Stomach (tissue), 4 donors: ENCODE measurements around the gene ACIN1.

Source experiments
- EP300 ChIP-seq: sonication (generic); formaldehyde crosslinking; IDR thresholded peaks from one replicate; pipeline ENCODE4 v1.6.1; 2017; ENCODE audit warnings: antibody characterized with exemption
- POLR2A ChIP-seq, 4 donors: fragments of 450-650 bp; IDR thresholded peaks; one replicate each; pipeline ENCODE4 v1.6.1; 2016; ENCODE audit warnings: antibody characterized with exemption in 4 of 4, control low read depth in 2 of 4, mild to moderate bottlenecking in 1 of 4, moderate library complexity in 1 of 4
- POLR2AphosphoS5 ChIP-seq, 3 donors: sonication (generic); formaldehyde crosslinking; IDR thresholded peaks; one replicate each; pipeline ENCODE4 v1.6.1; 2016; ENCODE audit warnings: antibody characterized with exemption in 3 of 3
- TF ChIP-seq, protein P1 (sequence below), 7 experiments: fragments of 450-650 bp in 4 of 7; fragments of 200-600 bp in 3 of 7; sonication (generic) in 3 of 7; IDR thresholded peaks; one replicate each; pipeline ENCODE4 v1.5.1; 2016 to 2019; ENCODE audit warnings: antibody characterized with exemption in 7 of 7, control low read depth in 2 of 7, mild to moderate bottlenecking in 1 of 7

- TF ChIP-seq, protein P1, sequence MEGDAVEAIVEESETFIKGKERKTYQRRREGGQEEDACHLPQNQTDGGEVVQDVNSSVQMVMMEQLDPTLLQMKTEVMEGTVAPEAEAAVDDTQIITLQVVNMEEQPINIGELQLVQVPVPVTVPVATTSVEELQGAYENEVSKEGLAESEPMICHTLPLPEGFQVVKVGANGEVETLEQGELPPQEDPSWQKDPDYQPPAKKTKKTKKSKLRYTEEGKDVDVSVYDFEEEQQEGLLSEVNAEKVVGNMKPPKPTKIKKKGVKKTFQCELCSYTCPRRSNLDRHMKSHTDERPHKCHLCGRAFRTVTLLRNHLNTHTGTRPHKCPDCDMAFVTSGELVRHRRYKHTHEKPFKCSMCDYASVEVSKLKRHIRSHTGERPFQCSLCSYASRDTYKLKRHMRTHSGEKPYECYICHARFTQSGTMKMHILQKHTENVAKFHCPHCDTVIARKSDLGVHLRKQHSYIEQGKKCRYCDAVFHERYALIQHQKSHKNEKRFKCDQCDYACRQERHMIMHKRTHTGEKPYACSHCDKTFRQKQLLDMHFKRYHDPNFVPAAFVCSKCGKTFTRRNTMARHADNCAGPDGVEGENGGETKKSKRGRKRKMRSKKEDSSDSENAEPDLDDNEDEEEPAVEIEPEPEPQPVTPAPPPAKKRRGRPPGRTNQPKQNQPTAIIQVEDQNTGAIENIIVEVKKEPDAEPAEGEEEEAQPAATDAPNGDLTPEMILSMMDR (IDR thresholded peaks at IDR 0.05), result no peak
- TF ChIP-seq POLR2AphosphoS5 (IDR thresholded peaks at IDR 0.05) (no peak), POLR2A (IDR thresholded peaks at IDR 0.05) (no peak), EP300 (no peak)
Observed at GRCh38 chr14:23130871-23131270, 35.9 kb upstream of the ACIN1 start.
